Central memory CD8-positive, alpha-beta T cell (primary cell): ENCODE measurements around the gene TCHP.

Experiments used
- ATAC-seq: fragments of 150-1000 bp; cut with Tn5 transposase; replicated peaks from 2 replicates; pipeline ENCODE4 v1.10.0; 2022; ENCODE audit warnings: mild to moderate bottlenecking, moderate FRiP score, moderate number of reproducible peaks; ENCODE audit not compliant: poor library complexity, severe bottlenecking; ENCODE audit errors: extremely low read depth
- DNase-seq, 2 donors: peaks; one replicate each; pipeline ENCODE4 v3.0.0; 2021; ENCODE audit warnings: low spot score in 2 of 2
- H3K27ac Mint-ChIP-seq: one replicate; pipeline ENCODE4 v1.8.0; 2022; ENCODE audit warnings: low read depth, mild to moderate bottlenecking, moderate library complexity, mixed read lengths
- H3K27me3 Mint-ChIP-seq: one replicate; pipeline ENCODE4 v1.8.0; 2022; ENCODE audit warnings: mixed read lengths
- H3K36me3 Mint-ChIP-seq: one replicate; pipeline ENCODE4 v1.8.0; 2022; ENCODE audit warnings: mild to moderate bottlenecking, moderate library complexity, mixed read lengths; ENCODE audit not compliant: insufficient read depth
- H3K4me1 Mint-ChIP-seq: one replicate; pipeline ENCODE4 v1.8.0; 2022; ENCODE audit warnings: mixed read lengths
- H3K4me3 Mint-ChIP-seq: one replicate; pipeline ENCODE4 v1.8.0; 2022; ENCODE audit warnings: mild to moderate bottlenecking, moderate library complexity, mixed read lengths
- H3K9me3 Mint-ChIP-seq: one replicate; pipeline ENCODE4 v1.8.0; 2022; ENCODE audit warnings: mixed read lengths

The TCHP gene

DNA sequence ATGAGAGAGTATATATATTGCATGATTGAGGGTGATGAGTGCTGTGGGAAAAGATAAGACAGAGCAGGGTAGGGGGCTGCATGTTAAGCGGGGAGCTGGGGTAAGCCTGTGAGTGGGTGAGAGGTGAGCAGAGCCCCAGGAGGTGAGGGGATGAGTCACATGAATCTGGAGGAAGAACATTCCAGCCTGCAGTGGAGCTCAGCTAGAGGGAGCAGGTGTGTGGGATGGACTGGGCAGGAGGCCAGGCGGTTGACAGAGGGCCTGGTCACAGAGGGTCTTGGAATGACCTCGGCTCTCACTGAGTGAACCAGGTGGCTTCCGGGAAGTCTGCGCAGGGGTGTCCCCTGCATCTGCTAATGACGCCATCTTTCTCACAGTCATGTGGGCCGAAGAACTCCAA lies 51.7 kb downstream of the TCHP start:
- H3K36me3 Mint-ChIP-seq = peaks cover 82% of the 10 kb centered on the region
- H3K4me1 Mint-ChIP-seq = peaks cover 17% of the 10 kb centered on the region
- H3K27ac Mint-ChIP-seq = no peak overlapping the region
- DNase-seq (no peak), ATAC-seq (no peak)
- H3K9me3 Mint-ChIP-seq = no peaks in the 10 kb centered on the region
- H3K4me3 Mint-ChIP-seq = no peak overlapping the region
- no peaks in the 10 kb centered on the region for H3K27me3 Mint-ChIP-seq

DNA sequence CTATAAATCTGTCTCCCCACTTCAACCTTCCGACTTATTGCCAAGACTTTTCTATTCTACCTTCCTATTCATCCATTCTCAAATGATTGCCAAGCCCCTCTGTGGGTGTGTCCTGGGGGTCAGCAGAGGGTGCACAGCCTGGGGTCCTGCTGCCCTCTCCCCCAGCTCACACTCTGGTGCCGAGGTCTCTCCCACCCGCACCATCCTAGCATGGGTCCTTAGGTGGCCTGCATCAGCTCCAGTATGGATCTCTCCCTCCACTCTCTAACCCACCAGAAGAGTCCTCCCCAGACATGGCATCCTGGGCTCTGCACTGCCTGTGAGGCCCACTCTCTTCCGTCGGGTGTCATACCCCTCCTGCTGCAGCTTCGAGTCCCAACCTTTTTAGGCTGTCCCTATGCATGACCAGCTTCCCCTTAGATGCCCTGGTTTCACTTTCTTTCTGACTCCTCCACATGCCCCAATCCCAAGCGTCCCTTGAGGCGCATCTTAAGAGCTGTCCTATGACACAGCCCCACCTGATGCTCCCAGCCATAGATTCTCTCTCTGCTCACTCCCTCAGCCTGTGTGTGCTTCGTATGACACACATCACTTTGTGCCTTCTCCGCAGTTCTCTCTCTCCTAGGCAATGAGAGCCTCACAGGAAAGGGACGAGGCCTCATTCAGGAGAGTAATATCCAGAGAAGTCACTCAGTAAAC lies 52.2 kb downstream of the TCHP start:
- Mint-ChIP-seq H3K9me3 (no peaks in the 10 kb centered on the region), H3K27me3 (no peaks in the 10 kb centered on the region), H3K36me3 (peaks cover 83% of the 10 kb centered on the region), H3K4me1 (peaks cover 12% of the 10 kb centered on the region), H3K27ac (no peak overlapping the region), H3K4me3 (no peak overlapping the region)
- DNase-seq = no peak
- ATAC-seq = no peak

DNA sequence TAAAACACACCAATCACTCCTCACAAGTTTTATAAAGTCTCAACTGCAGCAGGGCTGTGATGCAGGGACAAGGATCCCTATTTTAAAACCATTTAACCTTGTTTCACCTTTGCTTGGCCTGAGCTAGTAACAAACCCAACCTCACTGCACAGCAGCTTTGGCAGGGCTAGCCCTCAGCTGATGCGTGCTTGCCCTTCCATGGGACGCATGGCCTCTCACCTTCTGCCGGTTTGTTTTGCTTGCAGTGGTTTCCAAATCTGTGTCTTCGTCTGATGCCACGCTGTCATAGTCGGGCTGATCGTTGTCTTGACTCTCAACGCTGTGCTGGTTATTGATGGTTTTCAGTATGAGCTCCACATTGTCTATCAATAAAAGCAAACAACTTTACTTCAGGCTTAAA lies 52.8 kb downstream of the TCHP start:
- no peak overlapping the region for H3K27ac Mint-ChIP-seq
- H3K4me1 Mint-ChIP-seq = peaks cover 6% of the 10 kb centered on the region
- DNase-seq = no peak
- no peak overlapping the region for H3K4me3 Mint-ChIP-seq
- no peak for ATAC-seq
- H3K27me3 Mint-ChIP-seq = no peaks in the 10 kb centered on the region
- no peaks in the 10 kb centered on the region for H3K9me3 Mint-ChIP-seq
- peaks cover 83% of the 10 kb centered on the region for H3K36me3 Mint-ChIP-seq

DNA sequence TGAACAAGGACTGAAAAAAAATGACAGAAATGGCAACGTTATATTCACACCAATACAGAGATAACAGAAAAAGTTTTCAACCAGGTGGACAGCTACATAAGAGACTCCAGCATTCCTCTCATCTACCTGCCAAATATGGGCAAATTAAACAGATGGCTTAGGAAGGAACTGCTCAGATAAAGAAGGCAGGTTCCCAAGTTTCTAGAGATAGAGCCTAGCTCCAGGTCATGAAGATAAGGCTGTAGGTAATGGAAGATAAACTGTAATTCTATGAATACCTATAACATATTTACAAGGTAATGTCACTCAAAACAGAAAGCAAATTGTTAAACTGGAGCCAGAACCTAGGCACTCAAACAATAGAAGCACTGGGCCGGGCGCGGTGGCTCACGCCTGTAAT lies 53.6 kb downstream of the TCHP start:
- no peak overlapping the region for H3K4me3 Mint-ChIP-seq

DNA sequence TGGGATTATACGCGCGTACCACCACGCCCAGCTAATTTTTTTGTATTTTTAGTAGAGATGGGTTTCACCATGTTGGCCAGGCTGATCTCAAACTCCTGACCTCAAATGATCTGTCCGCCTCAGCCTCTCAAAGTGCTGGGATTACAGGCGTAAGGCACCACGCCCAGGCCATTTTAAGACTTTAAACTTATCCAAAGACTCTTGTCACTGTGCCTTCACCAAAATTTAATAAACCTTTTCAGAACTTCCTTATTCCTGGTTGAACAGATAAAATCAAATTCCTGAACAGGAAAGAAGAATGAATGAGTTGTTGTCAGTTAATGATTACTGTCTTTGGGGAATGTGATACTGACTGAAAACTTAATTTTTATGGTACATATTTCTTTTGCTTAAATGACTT lies 58.3 kb downstream of the TCHP start:
- H3K4me1 Mint-ChIP-seq = peaks cover 2% of the 10 kb centered on the region
- no peak overlapping the region for H3K27ac Mint-ChIP-seq
- H3K9me3 Mint-ChIP-seq = no peaks in the 10 kb centered on the region
- DNase-seq (no peak), ATAC-seq (no peak)
- no peaks in the 10 kb centered on the region for H3K27me3 Mint-ChIP-seq
- H3K4me3 Mint-ChIP-seq = no peak overlapping the region
- peaks cover 77% of the 10 kb centered on the region for H3K36me3 Mint-ChIP-seq

More for the DNA sequence above, 53.6 kb downstream of the TCHP start:
- DNase-seq (no peak), ATAC-seq (no peak)
- Mint-ChIP-seq H3K36me3 (peaks cover 81% of the 10 kb centered on the region), H3K27ac (no peak overlapping the region), H3K9me3 (no peaks in the 10 kb centered on the region), H3K4me1 (no peaks in the 10 kb centered on the region), H3K27me3 (no peaks in the 10 kb centered on the region)

DNA sequence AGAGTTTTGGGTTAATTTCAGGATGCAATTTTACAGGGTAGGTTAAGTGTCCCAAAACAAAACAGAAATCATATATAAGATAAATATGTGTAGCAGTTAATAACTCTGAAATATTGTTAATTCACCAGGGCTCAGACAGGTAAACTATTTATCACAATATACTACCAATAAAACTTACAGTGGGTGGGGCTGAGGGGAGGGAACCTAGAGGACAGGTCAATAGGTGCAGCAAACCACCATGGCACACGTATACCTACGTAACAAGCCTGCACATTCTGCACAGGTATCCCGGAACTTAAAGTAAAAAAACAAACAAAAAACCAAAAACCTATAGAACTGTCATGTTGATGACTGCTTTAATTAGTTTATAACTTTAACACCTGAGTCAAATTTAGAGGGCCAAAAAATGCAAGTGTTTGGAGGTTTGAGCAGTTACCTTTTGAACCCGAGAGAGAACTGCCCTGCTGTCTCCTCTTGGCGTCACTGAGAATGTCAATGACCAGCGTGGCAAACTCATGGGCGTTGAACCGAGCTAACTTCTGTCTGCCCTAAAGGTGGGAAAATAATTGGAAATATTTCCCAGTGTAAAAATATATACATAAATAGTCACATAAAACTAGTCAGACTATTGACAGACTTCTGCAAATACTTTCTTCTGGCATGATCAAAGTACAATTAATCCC lies 59.5 kb downstream of the TCHP start:
- no peaks in the 10 kb centered on the region for H3K9me3 Mint-ChIP-seq
- H3K36me3 Mint-ChIP-seq = peaks cover 72% of the 10 kb centered on the region
- H3K4me1 Mint-ChIP-seq = peaks cover 11% of the 10 kb centered on the region
- no peak overlapping the region for H3K4me3 Mint-ChIP-seq
- DNase-seq = no peak
- H3K27me3 Mint-ChIP-seq = no peaks in the 10 kb centered on the region
- ATAC-seq = no peak
- peak overlapping the region; percentile 25 for H3K27ac Mint-ChIP-seq

DNA sequence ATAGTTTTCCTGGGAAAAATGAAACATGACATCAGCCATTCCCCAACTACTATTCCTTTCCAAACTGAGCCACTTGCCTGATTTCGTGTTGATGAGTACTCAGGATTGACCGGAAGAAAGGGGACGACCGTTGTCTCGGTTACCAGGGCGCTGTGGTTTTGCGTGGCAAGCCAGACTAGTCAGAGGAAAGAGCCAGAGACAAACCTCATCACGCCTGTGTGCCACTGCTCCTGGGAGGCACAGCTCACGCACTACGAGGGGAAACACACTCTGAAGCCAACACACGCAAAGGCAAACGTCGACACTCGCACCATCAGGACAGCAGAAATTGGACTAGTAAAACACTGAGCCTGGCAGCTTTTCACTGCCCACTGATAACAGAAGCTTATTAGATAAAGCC lies 61.1 kb downstream of the TCHP start:
- no peak overlapping the region for H3K4me3 Mint-ChIP-seq
- peaks cover 74% of the 10 kb centered on the region for H3K36me3 Mint-ChIP-seq
- H3K9me3 Mint-ChIP-seq = no peaks in the 10 kb centered on the region
- ATAC-seq = no peak
- no peak for DNase-seq
- H3K27me3 Mint-ChIP-seq = no peaks in the 10 kb centered on the region
- peaks cover 16% of the 10 kb centered on the region for H3K4me1 Mint-ChIP-seq
- H3K27ac Mint-ChIP-seq = peak overlapping the region; percentile 67

DNA sequence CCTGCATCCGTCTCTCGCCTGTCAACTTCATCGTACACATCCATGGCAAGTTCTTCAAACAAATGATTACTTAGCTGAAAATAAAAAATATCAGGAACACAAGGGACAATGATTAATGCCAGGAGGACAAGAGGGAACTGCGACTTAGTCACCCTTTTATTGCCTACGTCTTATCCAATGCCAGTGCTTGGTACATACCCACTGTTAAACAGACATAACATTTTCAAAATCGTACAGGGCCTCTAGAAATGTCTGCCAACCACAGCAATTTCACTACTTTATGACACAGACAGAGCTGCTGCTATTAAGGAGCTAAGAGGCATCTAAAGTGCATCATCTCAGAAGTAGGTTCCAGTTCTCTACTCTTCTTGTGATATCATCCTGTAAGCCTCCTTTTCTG lies 61.5 kb downstream of the TCHP start:
- no peak for DNase-seq
- no peak for ATAC-seq
- peak overlapping the region; percentile 67 for H3K27ac Mint-ChIP-seq
- H3K27me3 Mint-ChIP-seq = no peaks in the 10 kb centered on the region
- peaks cover 74% of the 10 kb centered on the region for H3K36me3 Mint-ChIP-seq
- no peak overlapping the region for H3K4me3 Mint-ChIP-seq
- no peaks in the 10 kb centered on the region for H3K9me3 Mint-ChIP-seq
- peaks cover 16% of the 10 kb centered on the region for H3K4me1 Mint-ChIP-seq

DNA sequence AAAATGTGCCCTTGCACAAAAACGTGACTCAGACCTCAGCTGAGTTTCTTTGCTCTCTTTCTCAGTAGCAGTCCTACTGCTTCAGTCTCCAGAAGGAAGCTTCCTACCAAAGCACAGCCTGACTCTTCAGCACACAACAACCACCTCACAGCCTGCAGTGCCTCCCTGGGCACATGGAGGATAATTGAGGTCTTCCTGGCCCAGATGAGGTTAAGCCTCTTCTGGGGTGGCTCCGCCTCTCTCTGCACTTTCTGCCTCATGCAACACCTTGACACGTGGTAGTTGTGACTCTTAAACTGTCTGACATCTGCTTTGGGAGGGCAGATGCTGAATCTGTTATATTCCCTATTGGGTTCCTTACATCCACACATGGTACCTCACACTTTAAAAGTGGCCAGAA lies 62.3 kb downstream of the TCHP start:
- Mint-ChIP-seq H3K27ac (no peak overlapping the region), H3K9me3 (no peaks in the 10 kb centered on the region), H3K4me1 (peaks cover 17% of the 10 kb centered on the region), H3K4me3 (no peak overlapping the region), H3K27me3 (no peaks in the 10 kb centered on the region), H3K36me3 (peaks cover 71% of the 10 kb centered on the region)
- no peak for ATAC-seq
- DNase-seq = no peak

DNA sequence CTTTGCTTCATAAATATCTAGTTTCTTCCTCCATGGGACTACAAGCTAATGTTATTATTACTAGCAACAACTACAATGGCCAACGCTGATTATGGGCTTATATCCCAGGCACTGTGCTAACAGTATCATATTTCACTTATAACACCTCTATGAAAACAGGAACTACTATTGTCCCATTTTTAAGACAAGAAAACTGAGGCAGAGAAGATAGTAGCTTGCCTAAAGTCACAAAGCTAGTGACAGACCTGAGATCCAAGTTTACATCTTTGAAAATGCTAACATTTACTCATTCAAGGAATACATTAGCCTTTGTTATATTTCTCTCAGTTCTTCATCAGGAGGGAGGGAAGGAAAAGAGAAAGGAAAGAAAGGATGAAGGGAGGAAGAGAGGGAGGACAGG lies 63.3 kb downstream of the TCHP start:
- H3K36me3 Mint-ChIP-seq = peaks cover 70% of the 10 kb centered on the region
- H3K27ac Mint-ChIP-seq = peak overlapping the region; percentile 33

DNA sequence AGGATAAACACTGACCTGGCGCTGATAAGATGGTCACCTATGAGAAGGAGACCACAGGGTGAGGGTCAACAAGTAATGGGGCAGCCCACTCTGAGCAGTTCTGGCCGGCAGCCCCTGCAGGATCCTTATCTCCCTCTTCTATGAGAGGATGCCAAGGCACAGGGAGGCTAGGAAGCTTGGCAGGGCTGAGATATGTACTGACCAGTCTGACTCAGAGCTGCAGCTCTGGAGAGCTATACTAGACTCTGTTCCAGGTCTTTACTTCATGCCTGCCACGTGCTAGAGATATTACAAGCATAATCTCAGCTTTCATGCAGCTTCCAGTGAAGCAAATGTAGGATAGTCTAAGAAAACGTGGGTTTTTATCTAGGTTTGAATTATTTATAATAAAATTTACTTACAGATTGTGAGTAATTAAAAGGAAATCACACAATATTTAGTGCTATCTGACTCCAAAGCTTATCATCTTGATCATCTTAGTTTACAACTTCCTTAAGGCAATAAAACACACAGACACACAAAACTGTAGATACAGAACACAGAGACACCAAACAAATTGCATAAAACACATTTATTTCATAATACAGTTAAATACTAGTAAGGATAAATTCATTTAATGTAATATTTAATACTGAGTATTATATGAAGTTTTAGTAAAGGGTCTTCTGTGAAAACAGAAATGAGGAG lies 63.8 kb downstream of the TCHP start:
- Mint-ChIP-seq H3K4me1 (peaks cover 25% of the 10 kb centered on the region), H3K9me3 (no peaks in the 10 kb centered on the region), H3K4me3 (no peak overlapping the region), H3K36me3 (peaks cover 66% of the 10 kb centered on the region), H3K27me3 (no peaks in the 10 kb centered on the region), H3K27ac (peak overlapping the region; percentile 64)
- DNase-seq (no peak), ATAC-seq (no peak)

More for the DNA sequence above, 63.3 kb downstream of the TCHP start:
- DNase-seq (no peak), ATAC-seq (no peak)
- Mint-ChIP-seq H3K27me3 (no peaks in the 10 kb centered on the region), H3K4me1 (peaks cover 25% of the 10 kb centered on the region), H3K9me3 (no peaks in the 10 kb centered on the region), H3K4me3 (no peak overlapping the region)

DNA sequence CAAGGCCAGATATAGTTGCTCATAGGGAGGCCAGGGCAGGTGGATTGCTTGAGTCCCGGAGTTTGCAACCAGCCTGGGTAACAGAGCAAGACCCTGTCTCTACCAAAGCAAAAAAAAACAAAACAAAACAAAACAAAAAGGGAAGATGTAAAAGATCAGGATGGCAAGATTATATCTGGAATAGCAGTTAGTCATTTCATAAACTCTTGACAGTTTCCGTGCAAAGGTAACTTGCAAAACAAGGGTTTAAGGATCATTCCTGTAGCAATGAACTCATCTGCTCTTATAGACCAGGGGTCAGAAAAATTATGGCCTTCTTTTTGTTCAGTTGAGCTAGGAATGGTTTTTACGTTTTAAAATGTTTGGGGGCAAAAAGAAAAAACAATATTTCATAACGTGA lies 66.5 kb downstream of the TCHP start:
- Mint-ChIP-seq H3K4me3 (no peak overlapping the region), H3K36me3 (peaks cover 64% of the 10 kb centered on the region), H3K4me1 (peaks cover 25% of the 10 kb centered on the region), H3K9me3 (no peaks in the 10 kb centered on the region), H3K27ac (peak overlapping the region; percentile 91), H3K27me3 (no peaks in the 10 kb centered on the region)
- no peak for DNase-seq
- no peak for ATAC-seq
